Islet precursor cell (in vitro differentiated cells): Measurements from ENCODE around the gene CCDC51.
"Not testable (repeated sequence)": the region's sequence is repeated elsewhere in the genome, so short reads cannot be mapped to it uniquely, and the experiment has no call there.

Source experiments
- DNase-seq: peaks from one replicate; pipeline ENCODE4 v3.0.0-alpha.2; 2018

Gene CCDC51

GRCh38 chr3:48465531-48466378, 25.8 kb upstream of the CCDC51 start:
- DNase-seq: peak; percentile 100

DNA sequence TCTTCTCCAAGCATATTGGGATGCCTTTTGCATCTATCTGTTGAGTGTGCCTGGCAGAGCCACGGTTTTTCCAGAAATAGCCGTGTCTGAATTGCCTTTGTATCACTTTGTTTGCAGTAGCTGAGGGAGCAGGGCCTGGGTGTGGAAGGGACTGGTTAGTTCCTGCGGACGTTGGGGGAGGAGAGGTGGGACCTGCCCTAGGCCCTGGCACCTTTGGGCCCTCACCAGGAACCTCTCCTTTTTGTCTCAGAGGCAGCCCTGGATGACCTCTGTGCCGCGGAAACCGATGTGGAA, 25.3 kb upstream of the CCDC51 start:
- DNase-seq: no peak

GRCh38 chr3:48464713-48465221, 24.8 kb upstream of the CCDC51 start:
- DNase-seq: no peak

- no peak for DNase-seq
These were observed 23.8 kb upstream of the CCDC51 start for GRCh38 chr3:48463703-48464102.

- not testable (repeated sequence) for DNase-seq
These were observed 21.8 kb upstream of the CCDC51 start for GRCh38 chr3:48461767-48462166.

DNA sequence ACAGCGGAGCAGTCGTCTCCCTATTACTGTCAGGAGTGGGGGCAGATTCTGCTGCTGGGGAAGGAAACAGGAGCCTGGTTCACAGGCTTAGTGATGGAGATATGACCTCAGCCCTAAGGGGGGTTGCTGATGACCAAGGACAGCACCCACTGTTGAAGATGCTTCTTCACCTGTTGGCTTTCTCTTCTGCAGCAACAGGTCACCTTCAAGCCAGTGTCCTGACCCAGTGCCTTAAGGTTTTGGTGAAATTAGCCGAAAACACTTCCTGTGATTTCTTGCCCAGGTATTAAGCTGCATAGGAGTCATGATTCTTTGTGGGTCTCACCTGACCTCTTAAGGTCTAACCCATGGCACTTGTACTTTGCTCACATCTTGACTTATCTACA, 20.6 kb upstream of the CCDC51 start:
- DNase-seq: no peak

DNA sequence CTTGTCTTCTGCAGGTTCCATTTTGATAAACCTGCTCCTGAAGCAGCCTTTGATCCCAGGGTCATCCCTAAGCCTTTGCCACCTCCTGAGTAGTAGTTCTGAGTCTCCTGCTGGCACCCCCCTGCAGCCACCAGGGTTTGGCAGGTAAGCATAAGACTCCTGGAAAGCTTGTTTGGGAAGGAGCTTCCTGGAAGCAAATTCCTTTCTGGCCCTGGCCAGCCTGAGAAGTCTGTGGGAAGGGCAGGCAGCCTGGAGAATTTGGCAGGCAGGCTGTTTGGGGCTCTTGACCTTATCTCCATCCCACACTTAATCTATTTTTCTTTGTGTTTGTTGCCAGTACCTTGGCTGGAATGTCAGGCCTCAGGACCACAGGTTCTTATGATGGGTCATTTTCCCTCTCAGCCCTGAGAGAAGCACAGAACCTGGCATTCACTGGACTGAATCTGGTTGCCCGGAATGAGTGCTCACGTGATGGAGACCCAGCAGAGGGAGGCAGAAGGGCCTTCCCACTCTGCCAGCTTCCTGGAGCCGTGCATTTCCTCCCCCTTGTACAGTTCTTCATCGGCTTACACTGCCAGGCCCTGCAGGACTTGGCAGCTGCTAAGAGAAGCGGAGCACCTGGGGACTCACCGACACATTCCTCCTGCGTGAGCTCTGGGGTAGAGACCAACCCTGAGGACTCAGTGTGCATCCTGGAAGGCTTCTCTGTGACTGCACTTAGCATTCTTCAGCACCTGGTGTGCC, 20.0 kb upstream of the CCDC51 start:
- peak; percentile 57 for DNase-seq

GRCh38 chr3:48459331-48459730, 19.4 kb upstream of the CCDC51 start:
- peak; percentile 76 for DNase-seq

- DNase-seq: no peak
These were observed 16.5 kb upstream of the CCDC51 start for GRCh38 chr3:48456456-48456855.

GRCh38 chr3:48451270-48451669, 11.4 kb upstream of the CCDC51 start:
- DNase-seq: no peak

- peak; percentile 94 for DNase-seq
These were observed 6.7 kb upstream of the CCDC51 start, which contains the start of gene ATRIP for GRCh38 chr3:48446425-48447193. Gene ATRIP, plus strand, starts transcription at chr3:48446737. Its CDS starts 109 bp downstream, at chr3:48446846.

DNA sequence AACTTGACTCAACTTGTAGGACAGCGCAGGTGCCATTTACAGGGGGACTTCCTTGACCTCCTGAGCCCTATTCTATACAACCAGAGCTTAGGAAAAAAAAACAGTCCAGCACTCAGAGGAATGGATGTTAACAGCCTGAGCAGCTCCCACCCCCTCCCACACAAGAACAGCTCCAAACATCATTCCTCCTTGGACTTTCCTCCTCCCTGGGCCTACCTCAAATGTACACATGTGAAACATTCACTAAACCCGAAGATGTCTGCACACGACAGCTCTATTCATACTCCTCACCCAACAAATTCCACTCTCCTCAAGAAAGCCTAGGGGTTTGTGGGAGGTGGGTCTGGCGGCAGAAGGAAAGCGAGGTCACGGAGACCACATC, 6.1 kb upstream of the CCDC51 start:
- DNase-seq: peak; percentile 37

- DNase-seq: peak; percentile 48
These were observed 5.5 kb upstream of the CCDC51 start for GRCh38 chr3:48445277-48445882.

- no peak for DNase-seq
These were observed 2.0 kb upstream of the CCDC51 start for GRCh38 chr3:48441940-48442339.

GRCh38 chr3:48440590-48440958, 655 bp upstream of the CCDC51 start:
- DNase-seq: peak; percentile 61

DNA sequence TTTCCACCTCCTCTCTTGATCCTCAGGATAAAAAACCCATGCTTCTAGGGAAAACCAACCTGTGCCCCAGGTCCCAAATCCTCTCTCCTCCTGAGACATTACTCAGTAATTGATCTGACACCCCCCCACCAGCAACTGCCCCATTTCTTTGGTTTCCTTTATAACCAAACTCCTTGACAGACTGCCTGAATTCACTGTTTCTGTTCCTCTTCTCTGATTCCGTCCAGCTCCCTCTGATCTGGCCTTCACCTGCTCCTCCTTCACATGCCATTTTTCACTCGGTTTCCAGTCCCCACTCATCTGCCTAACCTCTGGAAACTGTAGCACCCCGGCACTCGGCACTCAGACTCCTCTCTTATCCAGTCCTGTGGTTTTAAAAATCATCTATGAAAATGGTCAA, 2.1 kb downstream of the CCDC51 start:
- DNase-seq: no peak

DNA sequence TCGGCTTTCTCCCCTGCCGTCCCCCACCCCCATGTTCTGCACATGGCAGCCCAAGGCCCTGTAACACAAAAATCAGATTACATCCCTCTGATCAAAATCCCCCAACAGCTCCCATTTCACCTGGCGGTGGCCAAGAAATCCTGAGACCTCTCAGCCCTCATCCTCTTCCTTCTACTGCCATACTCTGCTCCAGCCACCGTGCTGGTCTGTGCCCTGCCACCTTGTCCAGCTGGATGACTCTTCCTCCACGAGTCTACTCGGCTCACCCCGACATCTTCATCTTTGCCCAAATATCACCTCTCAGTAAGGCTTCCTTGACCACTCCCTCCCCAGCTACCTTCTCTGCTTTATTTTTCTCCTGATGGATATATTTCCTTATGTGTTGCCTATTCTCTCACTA, 3.1 kb downstream of the CCDC51 start:
- DNase-seq: no peak

DNA sequence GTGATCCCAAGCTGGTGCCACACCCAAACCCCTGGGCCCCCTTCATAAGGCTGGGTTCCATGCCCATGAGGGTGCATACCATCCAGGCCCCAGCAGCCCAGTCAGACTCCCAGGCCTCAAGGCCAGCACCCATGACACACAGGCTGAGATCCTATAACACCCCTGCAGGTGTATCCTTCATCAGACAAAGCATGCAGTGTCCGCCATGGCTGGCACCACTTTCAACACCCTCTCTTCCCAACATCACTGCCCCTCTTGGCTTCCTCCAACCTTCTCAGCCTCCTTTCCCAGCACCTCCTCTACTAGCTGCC, 3.5 kb downstream of the CCDC51 start:
- DNase-seq: no peak

GRCh38 chr3:48435774-48436476, 4.0 kb downstream of the CCDC51 start:
- peak; percentile 94 for DNase-seq

GRCh38 chr3:48435223-48435595, 4.7 kb downstream of the CCDC51 start:
- no peak for DNase-seq

- DNase-seq: no peak
These were observed 5.2 kb downstream of the CCDC51 start for GRCh38 chr3:48434591-48435222.

- peak; percentile 64 for DNase-seq
These were observed 6.3 kb downstream of the CCDC51 start for GRCh38 chr3:48433472-48434118.
